B cell (primary cell): ENCODE results near the gene OPHN1. TPM values are rescaled to one million over a fixed set of nuclear protein-coding genes. Genes with fewer than 3 reads are reported as not detected.
"Not testable (repeated sequence)": the region's sequence is repeated elsewhere in the genome, so short reads cannot be mapped to it uniquely, and the experiment has no call there.

Source experiments
- ATAC-seq: fragments of 200-7000 bp; cut with Tn5 transposase; one replicate; pipeline ENCODE4 v1.10.0; 2021; ENCODE audit warnings: low read depth, mild to moderate bottlenecking, moderate number of reproducible peaks, moderate library complexity
- CTCF ChIA-PET: fragments of 350-600 bp; sonication (Branson Sonifier 250); formaldehyde crosslinking; loops from one replicate; lab custom pipeline; 2021; ENCODE audit warnings: antibody characterized with exemption, inconsistent platforms; lab: Charles Lee
- POLR2A ChIA-PET: fragments of 350-600 bp; sonication (Branson Sonifier 250); formaldehyde crosslinking; loops from one replicate; lab custom pipeline; 2021; ENCODE audit warnings: antibody characterized with exemption; lab: Charles Lee
- DNase-seq: peaks from one replicate; pipeline ENCODE4 v3.0.0; 2013
- H2AFZ ChIP-seq: 2 replicates; pipeline ENCODE4 v1.6.1; 2012; ENCODE audit warnings: mild to moderate bottlenecking, low read depth, low read length; ENCODE audit not compliant: insufficient read depth, poor library complexity, severe bottlenecking
- H3K27ac ChIP-seq, 2 donors: 1 replicate in 1 of 2; 2 replicates in 1 of 2; pipeline ENCODE4 v1.5.1; 2012 to 2013; ENCODE audit warnings: low read length in 2 of 2, mild to moderate bottlenecking in 2 of 2, moderate library complexity in 1 of 2
- H3K27me3 ChIP-seq, 4 experiments: fragments of 200-600 bp in 1 of 4; sonication (generic) in 1 of 4; replicated peaks in 1 of 4; 1 replicate in 2 of 4; 2 replicates in 2 of 4; pipeline versions ENCODE4 v1.6.1 to v1.7.0; 2013 to 2016; ENCODE audit warnings: low read length in 3 of 4, mild to moderate bottlenecking in 2 of 4, mixed read lengths in 1 of 4, moderate library complexity in 1 of 4; ENCODE audit not compliant: insufficient read depth in 4 of 4, control insufficient read depth in 3 of 4; ENCODE audit errors: control extremely low read depth in 1 of 4
- H3K36me3 ChIP-seq, 2 experiments: replicated peaks in 1 of 2; 1 replicate in 1 of 2; 2 replicates in 1 of 2; pipeline versions ENCODE4 v1.6.1 to v1.7.1; 2013; ENCODE audit warnings: low read length in 1 of 2; ENCODE audit not compliant: insufficient read depth in 2 of 2, control insufficient read depth in 1 of 2; ENCODE audit errors: control extremely low read depth in 1 of 2, extremely low read depth in 1 of 2
- H3K4me1 ChIP-seq, 2 donors: fragments of 200-600 bp in 1 of 2; sonication (generic) in 1 of 2; 1 replicate in 1 of 2; 2 replicates in 1 of 2; pipeline versions ENCODE4 v1.5.1 to v1.6.1; 2013 to 2017; ENCODE audit warnings: low read length in 2 of 2; ENCODE audit not compliant: control insufficient read depth in 2 of 2, insufficient read depth in 2 of 2
- H3K4me2 ChIP-seq: replicated peaks from 2 replicates; pipeline ENCODE3; 2012; ENCODE audit warnings: mild to moderate bottlenecking, low read depth, low read length; ENCODE audit not compliant: poor library complexity, severe bottlenecking
- H3K4me3 ChIP-seq, 5 experiments: fragments of 200-600 bp in 1 of 5; sonication (generic) in 1 of 5; 1 replicate in 3 of 5; 2 replicates in 2 of 5; pipeline versions ENCODE4 v1.5.1 to v1.7.0; 2011 to 2016; ENCODE audit warnings: low read length in 4 of 5, mild to moderate bottlenecking in 4 of 5, low read depth in 2 of 5, control low read depth in 1 of 5, moderate library complexity in 1 of 5; ENCODE audit not compliant: insufficient read depth in 1 of 5; ENCODE audit errors: control extremely low read depth in 1 of 5, extremely low read depth in 1 of 5
- H3K79me2 ChIP-seq: fragments of 200-600 bp; sonication (generic); one replicate; pipeline ENCODE4 v1.6.0; 2016; ENCODE audit warnings: low read length; ENCODE audit not compliant: control insufficient read depth, insufficient read depth
- H3K9ac ChIP-seq: fragments of 200-600 bp; sonication (generic); 2 replicates; pipeline ENCODE4 v1.6.1; 2017; ENCODE audit warnings: mild to moderate bottlenecking, low read length, moderate library complexity
- H3K9me3 ChIP-seq, 3 donors: one replicate each; pipeline versions ENCODE4 v1.6.1 to v1.7.1; 2013; ENCODE audit warnings: low read length in 2 of 3; ENCODE audit not compliant: control insufficient read depth in 2 of 3, insufficient read depth in 1 of 3; ENCODE audit errors: control extremely low read depth in 1 of 3
- H4K20me1 ChIP-seq: 2 replicates; pipeline ENCODE4 v1.6.0; 2012; ENCODE audit warnings: mild to moderate bottlenecking, low read length; ENCODE audit not compliant: insufficient read depth, control insufficient read depth, poor library complexity, severe bottlenecking
- H3K27ac Mint-ChIP-seq: one replicate; pipeline ENCODE4 v1.8.0; 2021; ENCODE audit warnings: mixed read lengths
- H3K27me3 Mint-ChIP-seq: one replicate; pipeline ENCODE4 v1.8.0; 2021; ENCODE audit warnings: mixed read lengths
- H3K4me1 Mint-ChIP-seq: one replicate; pipeline ENCODE4 v1.8.0; 2021; ENCODE audit warnings: mixed read lengths
- H3K4me3 Mint-ChIP-seq: one replicate; pipeline ENCODE4 v1.8.0; 2021; ENCODE audit warnings: mixed read lengths
- H3K9me3 Mint-ChIP-seq: one replicate; pipeline ENCODE4 v1.8.0; 2022; ENCODE audit warnings: mixed read lengths; ENCODE audit not compliant: insufficient read depth
- CTCF ChIP-seq: fragments of 200-600 bp; IDR thresholded peaks from one replicate; pipeline ENCODE4 v1.8.0; 2022; ENCODE audit warnings: antibody characterized with exemption, mild to moderate bottlenecking
- EZH2 ChIP-seq: IDR thresholded peaks from 2 replicates; pipeline ENCODE4 v1.6.1; 2012; ENCODE audit warnings: borderline replicate concordance, low read depth, mild to moderate bottlenecking, moderate library complexity, low read length; ENCODE audit not compliant: insufficient read depth, poor library complexity, severe bottlenecking
- WGBS: methylation state at CpG from one replicate; pipeline ENCODE4 v1.1.5; 2013; ENCODE audit warnings: missing lambda C conversion rate; ENCODE audit not compliant: insufficient coverage; 5-methylcytosine and 5-hydroxymethylcytosine counted together
- intact Hi-C: fragments of 100-400 bp; cut with micrococcal nuclease; formaldehyde crosslinking; loops from one replicate; pipeline ENCODE4 v1.10.0; 2022
- polyA plus RNA-seq: library from polyadenylated mRNA; depleted of rRNA; stranded (reverse); fragments of >200 nt; gene quantifications from 2 replicates; pipeline ENCODE4 v1.2.3, GENCODE V29; 2012
- total RNA-seq, 2 donors: library from RNA; stranded (reverse); fragments of 120-200 nt in 1 of 2; gene quantifications; 1 replicate in 1 of 2; 2 replicates in 1 of 2; pipeline versions ENCODE4 v1.2.3 to v1.2.4, GENCODE V29; 2013 to 2022

Gene OPHN1
- total and polyA plus RNA-seq, 2 donors (not counting 1 experiment from before 2014, with no cell fraction given), result 0.03 to 0.17 TPM

- Histone ChIP-seq H4K20me1 (no peaks in the 10 kb centered on the region), H3K4me3 (no peak overlapping the region), H3K4me1 (no peaks in the 10 kb centered on the region), H3K4me2 (no peak overlapping the region), H2AFZ (no peak overlapping the region), H3K27ac (no peak overlapping the region), H3K36me3 (no peaks in the 10 kb centered on the region), H3K27me3 (no peaks in the 10 kb centered on the region), H3K9ac (no peak overlapping the region), H3K79me2 (no peaks in the 10 kb centered on the region), H3K9me3 (no peaks in the 10 kb centered on the region)
- Mint-ChIP-seq H3K27ac (no peak overlapping the region), H3K4me3 (no peak overlapping the region), H3K9me3 (no peaks in the 10 kb centered on the region), H3K27me3 (no peaks in the 10 kb centered on the region), H3K4me1 (no peaks in the 10 kb centered on the region)
- ATAC-seq, result no peak
- intact Hi-C loops, result no loop called here
- POLR2A ChIA-PET, result no interaction called here
- CTCF ChIA-PET, result no interaction called here
- no peak for TF ChIP-seq CTCF
- no peak for TF ChIP-seq EZH2
- no peak for DNase-seq
- WGBS, result 83% methylated on average over 3 of the region's 3 CpGs
Observed at GRCh38 chrX:68387776-68388175, 45.5 kb downstream of the OPHN1 start.

GRCh38 chrX:68383540-68383939 lies 49.8 kb downstream of the OPHN1 start:
- DNase-seq (no peak), ATAC-seq (no peak)
- Histone ChIP-seq H3K9ac (no peak overlapping the region), H3K9me3 (no peaks in the 10 kb centered on the region), H3K27ac (no peak overlapping the region), H3K4me2 (no peak overlapping the region), H3K4me1 (no peaks in the 10 kb centered on the region), H3K79me2 (no peaks in the 10 kb centered on the region), H4K20me1 (no peaks in the 10 kb centered on the region), H3K27me3 (no peaks in the 10 kb centered on the region), H3K36me3 (no peaks in the 10 kb centered on the region), H2AFZ (no peak overlapping the region), H3K4me3 (no peak overlapping the region)
- Mint-ChIP-seq H3K27me3 (no peaks in the 10 kb centered on the region), H3K4me1 (no peaks in the 10 kb centered on the region), H3K27ac (no peak overlapping the region), H3K4me3 (no peak overlapping the region), H3K9me3 (no peaks in the 10 kb centered on the region)
- WGBS, result no CpG with 5 or more reads among the region's 5 CpGs
- ChIA-PET POLR2A (no interaction called here), CTCF (no interaction called here)
- TF ChIP-seq CTCF, result no peak
- TF ChIP-seq EZH2, result no peak
- intact Hi-C loops, result no loop called here

- H3K79me2 ChIP-seq, ATAC-seq, H3K9me3 ChIP-seq, H3K4me3 Mint-ChIP-seq, intact Hi-C loops, H3K9ac ChIP-seq, H3K27ac Mint-ChIP-seq, DNase-seq, H3K4me1 Mint-ChIP-seq, H3K27me3 ChIP-seq, H3K36me3 ChIP-seq, H3K4me1 ChIP-seq, H3K9me3 Mint-ChIP-seq, H4K20me1 ChIP-seq, POLR2A ChIA-PET, H3K4me2 ChIP-seq, H2AFZ ChIP-seq, H3K4me3 ChIP-seq, H3K27ac ChIP-seq, CTCF ChIA-PET, H3K27me3 Mint-ChIP-seq: not testable (repeated sequence)
- no CpG with 5 or more reads among the region's 5 CpGs for WGBS
Observed at GRCh38 chrX:68377579-68377978, 55.7 kb downstream of the OPHN1 start.
